ENCODE results near the gene TMEM53. TPM values are rescaled to one million over a fixed set of nuclear protein-coding genes. Genes with fewer than 3 reads are reported as not detected.

Gene TMEM53
- total RNA-seq, 1 donor from 2014 or later = 11.5 TPM

- H3K27me3 ChIP-seq (ENCODE audit: low read depth) = no peaks in the 10 kb centered on the region
- peak overlapping the region; percentile 44 for H3K27ac ChIP-seq (replicated peaks)
- peaks cover 88% of the 10 kb centered on the region for H3K4me1 ChIP-seq
- H3K36me3 ChIP-seq = peaks cover 79% of the 10 kb centered on the region
- H3K4me3 ChIP-seq = no peak overlapping the region
- DNase-seq = no peak
- intact Hi-C loops (cut with micrococcal nuclease) = no loop called here
- no peaks in the 10 kb centered on the region for H3K9me3 ChIP-seq (replicated peaks)
- TF ChIP-seq CTCF (IDR thresholded peaks at IDR 0.05; ENCODE audit: borderline replicate concordance) = no peak
Measured at GRCh38 chr1:44636083-44636687, 38.1 kb downstream of the TMEM53 start.

GRCh38 chr1:44635439-44635838, 38.8 kb downstream of the TMEM53 start:
- no peak for DNase-seq
- no peaks in the 10 kb centered on the region for H3K9me3 ChIP-seq (replicated peaks)
- peaks cover 72% of the 10 kb centered on the region for H3K36me3 ChIP-seq
- peaks cover 84% of the 10 kb centered on the region for H3K4me1 ChIP-seq
- TF ChIP-seq CTCF (IDR thresholded peaks at IDR 0.05; ENCODE audit: borderline replicate concordance) = no peak
- H3K27ac ChIP-seq (replicated peaks) = no peak overlapping the region
- intact Hi-C loops (cut with micrococcal nuclease) = no loop called here
- H3K4me3 ChIP-seq = no peak overlapping the region
- H3K27me3 ChIP-seq (ENCODE audit: low read depth) = no peaks in the 10 kb centered on the region

- intact Hi-C loops (cut with micrococcal nuclease) = no loop called here
- H3K4me1 ChIP-seq = peaks cover 78% of the 10 kb centered on the region
- TF ChIP-seq CTCF (IDR thresholded peaks at IDR 0.05; ENCODE audit: borderline replicate concordance) = no peak
- no peak overlapping the region for H3K4me3 ChIP-seq
- H3K27me3 ChIP-seq (ENCODE audit: low read depth) = no peaks in the 10 kb centered on the region
- no peak overlapping the region for H3K27ac ChIP-seq (replicated peaks)
- no peaks in the 10 kb centered on the region for H3K9me3 ChIP-seq (replicated peaks)
- no peak for DNase-seq
- peaks cover 65% of the 10 kb centered on the region for H3K36me3 ChIP-seq
Measured at GRCh38 chr1:44634606-44635189, 39.6 kb downstream of the TMEM53 start.

GRCh38 chr1:44632598-44632997, 41.7 kb downstream of the TMEM53 start:
- DNase-seq = no peak
- no peak for TF ChIP-seq CTCF (IDR thresholded peaks at IDR 0.05; ENCODE audit: borderline replicate concordance)
- H3K27ac ChIP-seq (replicated peaks) = peak overlapping the region; percentile 97
- H3K4me1 ChIP-seq = peaks cover 64% of the 10 kb centered on the region
- H3K4me3 ChIP-seq = peak overlapping the region; percentile 92
- intact Hi-C loops (cut with micrococcal nuclease) = no loop called here
- H3K36me3 ChIP-seq = peaks cover 44% of the 10 kb centered on the region
- no peaks in the 10 kb centered on the region for H3K27me3 ChIP-seq (ENCODE audit: low read depth)
- no peaks in the 10 kb centered on the region for H3K9me3 ChIP-seq (replicated peaks)

GRCh38 chr1:44631647-44632539, 42.4 kb downstream of the TMEM53 start:
- no peaks in the 10 kb centered on the region for H3K27me3 ChIP-seq (ENCODE audit: low read depth)
- peaks cover 58% of the 10 kb centered on the region for H3K4me1 ChIP-seq
- no peaks in the 10 kb centered on the region for H3K9me3 ChIP-seq (replicated peaks)
- peaks cover 36% of the 10 kb centered on the region for H3K36me3 ChIP-seq
- intact Hi-C loops (cut with micrococcal nuclease) = no loop called here
- peak overlapping the region; percentile 92 for H3K4me3 ChIP-seq
- H3K27ac ChIP-seq (replicated peaks) = peak overlapping the region; percentile 97
- TF ChIP-seq CTCF (IDR thresholded peaks at IDR 0.05; ENCODE audit: borderline replicate concordance) = no peak
- peak; percentile 93 for DNase-seq

Data from left ventricle myocardium inferior (tissue), 1 donor.